GM12878 (cell line): ENCODE data around the gene ACER3. TPM values are rescaled to one million over a fixed set of nuclear protein-coding genes. Genes with fewer than 3 reads are reported as not detected.

Experiments used
- ATAC-seq: fragments of 200-7000 bp; cut with Tn5 transposase; 3 replicates; pipeline ENCODE4 v1.9.1; 2020; ENCODE audit warnings: mild to moderate bottlenecking, moderate library complexity
- BruUV-seq: library from RNA; stranded (reverse); fragments of 400-500 nt; replicated peaks from 2 replicates; lab custom pipeline; 2021; lab: Mats Ljungman, UMichigan
- CTCF ChIA-PET: fragments of 300-600 bp; sonication (Branson Sonifier 250); formaldehyde crosslinking; extraction: SDS; loops from one replicate; lab custom pipeline; 2021; ENCODE audit warnings: inconsistent platforms; lab: Yijun Ruan, JAX
- POLR2A ChIA-PET: fragments of 350-600 bp; formaldehyde crosslinking; extraction: SDS; loops from one replicate; lab custom pipeline; 2021; ENCODE audit warnings: inconsistent platforms; lab: Charles Lee
- RAD21 ChIA-PET: fragments of 300-600 bp; sonication (Branson Sonifier 250); formaldehyde crosslinking; loops from one replicate; lab custom pipeline; 2023; ENCODE audit warnings: antibody characterized with exemption; ENCODE audit not compliant: unreplicated experiment; lab: Charles Lee
- SMC1A ChIA-PET: fragments of 300-600 bp; sonication (Branson Sonifier 250); formaldehyde crosslinking; loops from one replicate; lab custom pipeline; 2023; ENCODE audit not compliant: unreplicated experiment, uncharacterized antibody; lab: Charles Lee
- DNase-seq: peaks from one replicate; pipeline ENCODE4 v3.0.0-alpha.2; 2011; ENCODE audit warnings: low read depth, low spot score
- FAIRE-seq: peaks from 3 replicates; lab custom pipeline; 2011; peaks lifted over from hg19 to GRCh38; lab: Jason Lieb, UNC
- H2AFZ ChIP-seq: 2 replicates; pipeline ENCODE4 v1.6.0; 2011; ENCODE audit warnings: low read depth, low read length, control low read depth; ENCODE audit not compliant: control insufficient read depth
- H3K27ac ChIP-seq: 2 replicates; pipeline ENCODE4 v1.5.1; 2011; ENCODE audit warnings: control low read depth; ENCODE audit not compliant: control insufficient read depth, insufficient read depth
- H3K27me3 ChIP-seq, 2 experiments: replicated peaks in 1 of 2; 2 replicates each; pipeline versions ENCODE4 v1.6.0 to v1.6.1; 2011; ENCODE audit warnings: low read length in 1 of 2; ENCODE audit not compliant: control insufficient read depth in 2 of 2, insufficient read depth in 2 of 2
- H3K36me3 ChIP-seq, 2 experiments: 2 replicates each; pipeline ENCODE4 v1.5.1; 2011; ENCODE audit warnings: low read length in 1 of 2; ENCODE audit not compliant: control insufficient read depth in 2 of 2, insufficient read depth in 2 of 2
- H3K4me1 ChIP-seq: 2 replicates; pipeline ENCODE4 v1.6.1; 2011; ENCODE audit warnings: mild to moderate bottlenecking, low read length, moderate library complexity, mixed read lengths; ENCODE audit not compliant: control insufficient read depth, insufficient read depth
- H3K4me2 ChIP-seq: 2 replicates; pipeline ENCODE4 v1.6.0; 2011; ENCODE audit warnings: control low read depth; ENCODE audit not compliant: control insufficient read depth, insufficient read depth
- H3K4me3 ChIP-seq: fragments of 200-600 bp; sonication (generic); 2 replicates; pipeline ENCODE4 v1.5.1; 2016
- H3K79me2 ChIP-seq: 2 replicates; pipeline ENCODE4 v1.6.0; 2011; ENCODE audit warnings: low read length; ENCODE audit not compliant: control insufficient read depth, insufficient read depth
- H3K9ac ChIP-seq: 2 replicates; pipeline ENCODE4 v1.8.0; 2011; ENCODE audit warnings: low read length, control low read depth, mixed read lengths; ENCODE audit not compliant: control insufficient read depth, insufficient read depth
- H3K9me3 ChIP-seq: replicated peaks from 3 replicates; pipeline ENCODE4 v1.5.1; 2011; ENCODE audit warnings: mild to moderate bottlenecking, low read length; ENCODE audit not compliant: control insufficient read depth, insufficient read depth
- H4K20me1 ChIP-seq: 2 replicates; pipeline ENCODE4 v1.6.0; 2011; ENCODE audit not compliant: control insufficient read depth, insufficient read depth
- BHLHE40 ChIP-seq, 2 experiments: fragments of 450-650 bp in 1 of 2; IDR thresholded peaks; 2 replicates each; pipeline ENCODE4 v1.6.1; 2011 to 2017; ENCODE audit warnings: low read depth in 2 of 2, borderline replicate concordance in 1 of 2, improper control_type of control experiment in 1 of 2, low read length in 1 of 2, mild to moderate bottlenecking in 1 of 2
- BRCA1 ChIP-seq: IDR thresholded peaks from 2 replicates; pipeline ENCODE4 v1.6.1; 2011; ENCODE audit warnings: low read depth, low read length, improper control_type of control experiment
- CHD2 ChIP-seq: IDR thresholded peaks from 2 replicates; pipeline ENCODE4 v1.6.1; 2011; ENCODE audit warnings: low read depth, low read length, improper control_type of control experiment, borderline replicate concordance
- EED ChIP-seq: sonication (generic); IDR thresholded peaks from 2 replicates; pipeline ENCODE4 v1.6.1; 2016; ENCODE audit warnings: antibody characterized with exemption, low read depth
- EZH2 ChIP-seq: IDR thresholded peaks from 2 replicates; pipeline ENCODE4 v1.6.1; 2012; ENCODE audit warnings: low read depth, mild to moderate bottlenecking, control low read depth, inconsistent platforms, low read length, borderline replicate concordance; ENCODE audit not compliant: control insufficient read depth
- MXI1 ChIP-seq: fragments of 150-350 bp; IDR thresholded peaks from 2 replicates; pipeline ENCODE4 v1.6.1; 2011; ENCODE audit warnings: low read depth, mild to moderate bottlenecking, inconsistent platforms, low read length, improper control_type of control experiment
- YY1 ChIP-seq: IDR thresholded peaks from 2 replicates; pipeline ENCODE4 v1.6.1; 2011; ENCODE audit warnings: low read depth, mild to moderate bottlenecking, low read length
- WGBS: methylation state at CpG from one replicate; pipeline ENCODE4 v1.1.6; 2016; ENCODE audit warnings: low lambda C conversion rate; ENCODE audit not compliant: insufficient replicate concordance, insufficient coverage; ENCODE audit errors: missing lambda C conversion rate; 5-methylcytosine and 5-hydroxymethylcytosine counted together
- in situ Hi-C: fragments of 300-500 bp; cut with MboI; formaldehyde crosslinking; loops from 9 replicates; pipeline ENCODE4 v1.14.3; 2018; ENCODE audit warnings: mixed read lengths
- intact Hi-C: fragments of 100-400 bp; cut with micrococcal nuclease; formaldehyde crosslinking; loops from one replicate; pipeline ENCODE4 v1.14.2; 2022; ENCODE audit not compliant: unreplicated experiment
- polyA plus RNA-seq, 11 experiments: library from polyadenylated mRNA; depleted of rRNA in 4 of 11; unstranded in 6 of 11; stranded (reverse) in 5 of 11; fragments of >200 nt; fragmentation: Nextera tagmentation in 4 of 11; fragmentation: Illumina TruSeq in 1 of 11; extraction: Ambion mirVana in 4 of 11; extraction: Trizol in 1 of 11; gene quantifications; 1 replicate in 1 of 11; 2 replicates in 10 of 11; pipeline versions ENCODE4 v1.2.1 to v1.2.3, GENCODE V29; 2011 to 2016; ENCODE audit warnings: inconsistent platforms in 2 of 11, missing spikeins in 2 of 11, low read depth in 1 of 11
- total RNA-seq, 4 experiments: library from RNA; depleted of rRNA in 3 of 4; stranded (reverse); fragments of >200 nt in 3 of 4; fragmentation: Illumina TruSeq in 1 of 4; extraction: Trizol in 1 of 4; gene quantifications; 2 replicates each; pipeline versions ENCODE4 v1.2.1 to v1.2.3, GENCODE V29; 2013 to 2021
- TF ChIP-seq, protein P1 (sequence below): fragments of 450-650 bp; conservative IDR thresholded peaks from 2 replicates; pipeline ENCODE4 v1.6.1; 2017; ENCODE audit warnings: mild to moderate bottlenecking, moderate library complexity

Gene ACER3
- total and polyA plus RNA-seq, 10 of the 15 experiments (the other 5 are each of a cell fraction or from before 2014, with no cell fraction given) = 2.8 to 17.4 (median 10.3) TPM

DNA sequence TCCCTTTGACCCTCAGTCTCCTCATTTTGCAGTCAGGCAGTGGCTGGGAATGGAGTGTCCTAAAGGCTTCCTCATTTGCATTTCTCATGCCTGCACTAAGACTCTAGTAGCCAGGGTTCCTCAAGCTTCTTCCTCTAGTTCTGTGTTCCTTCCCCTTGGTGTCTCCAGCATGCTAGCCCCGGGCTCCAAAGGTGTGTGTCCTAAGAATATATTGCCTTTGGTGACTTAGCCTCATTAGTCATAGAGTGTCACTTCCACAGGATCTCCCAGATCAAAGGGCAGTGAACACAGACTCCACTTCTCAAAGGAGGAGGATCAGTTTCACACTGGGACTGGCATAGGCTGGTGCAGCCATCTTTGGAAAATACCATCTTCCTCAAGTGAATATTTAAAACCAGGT lies 21.4 kb upstream of the ACER3 start:
- peaks cover 0 to 1% of the 10 kb centered on the region in 2 experiments; a peak in 1 of 4 replicates for H3K27me3 ChIP-seq
- H3K36me3 ChIP-seq = no peaks in the 10 kb centered on the region
- BruUV-seq = no TSS peak
- in situ Hi-C loops = no loop called here
- FAIRE-seq = no peak
- no peak overlapping the region for H3K4me3 ChIP-seq
- H3K79me2 ChIP-seq = no peaks in the 10 kb centered on the region
- ChIA-PET POLR2A (no interaction called here), RAD21 (interaction anchor here (1.0 kb wide), 1 partner anchor 80 kb away, joined by 3 read pairs; no protein-coding TSS in a partner anchor), CTCF (no interaction called here), SMC1A (no interaction called here)
- no peak for DNase-seq
- 0% methylated on average over 1 of the region's 1 CpG for WGBS
- H2AFZ ChIP-seq = no peak overlapping the region
- H3K9me3 ChIP-seq = no peaks in the 10 kb centered on the region
- no peak overlapping the region for H3K4me2 ChIP-seq
- H3K4me1 ChIP-seq = no peaks in the 10 kb centered on the region
- H3K27ac ChIP-seq = no peak overlapping the region
- TF ChIP-seq EZH2 (no peak), EED (no peak), BHLHE40 (IDR thresholded peaks at IDR 0.05; ENCODE audit: borderline replicate concordance in 1 of 2, low read depth in 2 of 2, low read length in 1 of 2) (no peak), BRCA1 (no peak), CHD2 (no peak), MXI1 (no peak), YY1 (no peak)
- TF ChIP-seq, protein P1, sequence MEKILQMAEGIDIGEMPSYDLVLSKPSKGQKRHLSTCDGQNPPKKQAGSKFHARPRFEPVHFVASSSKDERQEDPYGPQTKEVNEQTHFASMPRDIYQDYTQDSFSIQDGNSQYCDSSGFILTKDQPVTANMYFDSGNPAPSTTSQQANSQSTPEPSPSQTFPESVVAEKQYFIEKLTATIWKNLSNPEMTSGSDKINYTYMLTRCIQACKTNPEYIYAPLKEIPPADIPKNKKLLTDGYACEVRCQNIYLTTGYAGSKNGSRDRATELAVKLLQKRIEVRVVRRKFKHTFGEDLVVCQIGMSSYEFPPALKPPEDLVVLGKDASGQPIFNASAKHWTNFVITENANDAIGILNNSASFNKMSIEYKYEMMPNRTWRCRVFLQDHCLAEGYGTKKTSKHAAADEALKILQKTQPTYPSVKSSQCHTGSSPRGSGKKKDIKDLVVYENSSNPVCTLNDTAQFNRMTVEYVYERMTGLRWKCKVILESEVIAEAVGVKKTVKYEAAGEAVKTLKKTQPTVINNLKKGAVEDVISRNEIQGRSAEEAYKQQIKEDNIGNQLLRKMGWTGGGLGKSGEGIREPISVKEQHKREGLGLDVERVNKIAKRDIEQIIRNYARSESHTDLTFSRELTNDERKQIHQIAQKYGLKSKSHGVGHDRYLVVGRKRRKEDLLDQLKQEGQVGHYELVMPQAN = no peak
- TF ChIP-seq, all 136 proteins: peak for 0
- H3K9ac ChIP-seq = no peak overlapping the region
- ATAC-seq = no peak
- H4K20me1 ChIP-seq = no peaks in the 10 kb centered on the region
- intact Hi-C loops = no loop called here
